Anterior cingulate cortex (tissue), 58 donors: ENCODE data around the gene FER.
A peak's percentile ranks its signal among the peaks of the same experiment; 100 is the strongest.
"Not testable (repeated sequence)": the region's sequence is repeated elsewhere in the genome, so short reads cannot be mapped to it uniquely, and the experiment has no call there.

Experiments
- DNase-seq, 58 donors: peaks; one replicate each; lab custom pipeline; 2025; lab: John Stamatoyannopoulos, UW

The FER gene

DNA sequence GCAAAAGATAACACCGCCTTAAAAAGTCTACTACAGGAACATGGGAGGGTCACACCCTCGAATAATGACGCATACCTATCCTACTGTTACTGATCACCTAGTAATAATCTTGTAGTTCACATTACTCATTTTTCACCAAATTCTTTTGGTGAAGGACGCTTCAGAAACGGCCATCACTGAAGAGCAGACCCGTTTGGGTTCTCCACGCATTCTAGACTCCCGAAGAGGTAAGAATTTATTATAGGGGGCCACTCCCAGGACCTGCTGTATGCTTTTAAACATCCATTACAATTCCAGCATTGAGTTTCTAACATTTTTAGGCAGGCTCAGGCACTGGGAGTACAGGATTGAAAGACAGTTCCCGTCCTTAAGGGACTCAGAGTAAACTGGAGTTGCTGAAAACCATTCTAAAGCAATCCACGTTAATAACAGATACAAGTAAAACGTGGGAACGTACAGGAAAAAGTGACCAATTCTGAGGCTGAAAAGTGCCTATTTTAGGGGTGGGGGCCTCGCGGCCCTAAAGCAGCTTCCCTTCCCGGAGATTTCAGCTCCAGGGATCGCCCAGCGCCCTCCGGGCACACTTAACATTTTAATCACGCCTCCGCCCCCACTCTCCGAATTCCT is at the start of gene FER:
Gene FER, plus strand, starts transcription at position 124 of the 627 bp plus-strand sequence. CDS start 50,286 bp downstream, outside the sequence.
- DNase-seq: no peak

GRCh38 chr5:108700388-108700787 is 47.3 kb upstream of the FER start:
- not testable (repeated sequence) for DNase-seq

DNA sequence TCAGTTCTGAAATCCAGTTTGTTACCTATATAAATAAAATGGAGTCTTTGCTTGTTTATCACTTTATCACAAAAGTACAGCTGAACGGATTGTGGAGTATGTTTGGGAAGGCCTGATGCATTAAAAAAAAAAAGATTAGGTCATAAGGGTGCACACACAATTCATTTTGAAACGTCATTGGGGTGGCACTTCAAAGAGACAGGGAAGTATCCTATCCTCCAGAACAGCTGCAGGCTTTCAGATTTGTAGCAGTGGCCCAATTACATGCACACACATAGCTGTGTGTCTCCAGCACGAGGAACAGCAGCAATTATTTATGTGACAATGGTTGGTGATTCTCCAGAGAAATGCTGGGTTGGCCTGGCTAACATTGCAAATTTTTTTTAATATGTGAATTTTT is 46.8 kb upstream of the FER start:
- peak in 2 of 58 donors; percentile 2 to 6 for DNase-seq

GRCh38 chr5:108702546-108702945 is 45.2 kb upstream of the FER start:
- DNase-seq: no peak

- peak in 5 of 58 donors; percentile 7 to 36 (median 8) for DNase-seq
Measured at GRCh38 chr5:108703313-108703712, 44.4 kb upstream of the FER start.

DNA sequence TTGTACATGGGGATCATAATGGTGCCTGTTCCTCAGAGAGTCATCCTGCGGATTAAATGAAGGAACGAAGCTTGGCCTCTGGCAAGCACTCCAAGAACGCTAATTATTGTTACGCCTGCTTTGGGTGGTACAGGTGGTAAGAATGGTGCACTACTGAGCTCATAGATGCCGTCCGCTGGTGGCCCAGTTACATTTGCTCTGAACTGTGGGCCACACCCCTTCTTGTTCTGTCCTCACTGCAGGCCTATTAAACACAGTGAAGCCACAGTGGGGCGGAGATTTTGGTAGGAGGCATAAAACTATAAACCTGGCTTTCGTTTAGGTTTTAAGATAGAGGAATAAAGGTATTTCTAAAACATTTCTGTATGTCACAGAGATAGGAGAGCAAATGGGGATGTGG is 40.6 kb upstream of the FER start:
- DNase-seq: no peak

DNA sequence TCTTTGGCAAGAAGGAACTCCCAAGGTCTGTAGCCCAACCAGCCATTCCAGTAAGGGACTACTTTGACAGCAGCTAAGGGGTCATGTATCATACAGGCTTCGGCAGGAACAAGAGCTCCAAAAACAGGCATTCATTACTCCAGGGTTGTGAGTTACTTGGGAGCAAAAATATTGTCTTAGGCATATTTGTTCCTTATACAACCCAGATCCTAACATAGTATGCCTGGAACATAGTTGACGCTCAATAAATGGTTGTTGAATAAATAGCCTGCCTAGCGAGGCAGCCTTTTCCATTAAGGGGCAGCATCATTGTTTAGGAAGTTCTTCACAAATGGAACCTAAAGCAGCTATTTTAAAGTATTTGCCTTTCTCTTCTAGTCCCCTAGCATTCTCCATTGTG is 35.8 kb upstream of the FER start:
- DNase-seq: no peak

DNA sequence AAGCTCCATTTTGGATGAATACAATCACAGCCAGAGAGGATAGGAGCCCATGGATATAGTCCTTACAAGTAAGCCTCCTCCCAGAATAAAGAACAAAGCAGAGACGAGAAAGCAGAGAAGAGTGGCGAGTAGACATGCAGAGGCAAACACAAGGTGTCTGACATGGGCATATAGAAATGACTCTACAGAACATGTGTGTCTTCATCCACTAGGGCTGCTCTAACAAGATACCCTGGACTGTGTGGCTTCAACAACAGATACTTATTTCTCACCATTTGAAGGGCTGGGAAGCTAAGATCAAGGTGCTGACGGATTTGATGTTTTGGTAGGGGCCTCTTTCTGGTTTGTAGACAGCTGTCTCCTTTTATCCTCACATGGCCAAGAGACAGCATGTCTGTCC is 32.3 kb upstream of the FER start:
- no peak for DNase-seq

GRCh38 chr5:108720391-108720790 is 27.3 kb upstream of the FER start:
- no peak for DNase-seq

- DNase-seq: peak in 27 of 58 donors; percentile 1 to 59 (median 16)
Measured at GRCh38 chr5:108726446-108727235, 21.1 kb upstream of the FER start.

DNA sequence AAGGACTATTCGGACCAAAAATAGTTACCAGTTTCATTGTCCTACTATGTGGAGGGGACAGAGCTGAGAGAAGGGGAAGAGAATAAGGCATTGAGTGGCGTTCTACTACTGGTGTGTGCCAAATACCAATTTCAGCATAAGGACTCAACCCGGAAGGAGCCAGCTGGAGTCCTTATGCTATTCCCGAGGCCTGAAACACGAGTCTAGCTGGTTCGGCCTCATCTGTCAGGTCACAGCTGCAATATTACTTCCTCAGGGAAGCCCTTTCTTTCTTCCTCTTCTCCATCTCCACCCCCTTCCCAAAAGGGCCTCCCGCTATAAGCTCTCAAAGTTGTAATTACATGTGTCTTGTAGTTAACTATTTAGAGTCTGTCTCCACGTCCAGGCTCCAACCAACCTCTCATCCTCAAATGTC is 20.5 kb upstream of the FER start:
- peak in 11 of 58 donors; percentile 2 to 49 (median 19) for DNase-seq

DNA sequence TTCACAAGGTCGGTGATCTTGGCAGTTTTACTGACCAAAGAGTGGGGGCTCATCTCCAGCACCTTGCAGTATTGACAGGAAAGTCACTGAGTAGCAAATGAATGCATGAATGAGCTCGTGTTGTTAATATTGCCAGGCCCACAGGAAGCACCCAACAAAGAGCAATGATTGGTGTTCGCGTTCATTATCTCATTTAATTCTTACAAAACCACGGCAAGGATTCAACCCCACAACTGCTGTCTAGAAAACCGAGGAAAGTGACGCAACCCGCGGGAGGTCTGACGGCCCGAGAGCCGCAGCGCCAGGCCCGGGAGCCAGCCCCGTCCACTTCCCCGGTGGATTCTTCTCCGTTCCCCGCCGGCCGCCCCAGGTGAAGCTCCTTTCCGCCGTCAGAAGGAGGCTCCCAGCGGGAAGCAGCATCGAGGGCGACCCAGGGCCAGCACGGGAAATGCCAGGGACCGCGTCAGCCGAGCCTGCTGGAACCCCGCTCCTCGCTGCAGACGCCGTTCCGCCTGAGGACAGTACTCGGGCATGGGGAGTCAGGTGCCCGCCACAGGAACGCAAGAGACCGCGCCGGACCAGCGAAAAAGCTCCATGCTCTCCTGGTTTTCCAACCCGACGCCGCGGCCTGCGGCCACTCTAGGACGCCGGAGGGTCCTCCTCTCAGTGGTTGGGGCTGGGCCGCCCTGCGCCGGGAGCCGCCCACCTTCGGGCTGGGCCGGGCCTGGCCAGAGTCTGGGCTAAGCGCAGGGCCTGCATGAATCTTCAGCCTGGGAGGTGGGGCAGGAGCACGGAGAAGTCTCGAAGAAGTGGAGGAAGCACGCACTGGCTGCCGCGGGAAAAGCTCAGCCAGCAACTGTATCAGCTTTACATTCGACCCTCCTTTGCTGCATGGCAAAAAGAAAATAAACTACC is 19.8 kb upstream of the FER start:
- peak in 57 of 58 donors; percentile 9 to 86 (median 71) for DNase-seq

- DNase-seq: peak in 2 of 58 donors; percentile 27 to 31
Measured at GRCh38 chr5:108728566-108729241, 19.0 kb upstream of the FER start.

DNA sequence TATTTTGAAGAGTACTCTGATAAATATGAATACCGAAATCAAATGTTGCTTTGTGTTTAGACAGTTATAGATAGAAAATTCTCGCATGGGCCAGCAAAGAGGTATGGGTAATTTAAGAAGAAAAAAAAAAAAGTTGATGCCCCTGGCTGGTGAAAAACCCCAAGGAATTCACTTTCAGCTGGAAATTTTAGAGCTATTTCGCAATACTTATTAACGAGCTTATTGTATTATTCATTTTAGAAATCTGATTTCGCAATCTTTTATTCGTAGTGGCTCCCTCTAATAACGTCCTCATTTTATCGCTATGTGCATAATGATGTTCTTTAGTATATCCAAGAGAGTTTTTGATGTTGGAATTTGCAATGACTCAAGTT is 18.5 kb upstream of the FER start:
- no peak for DNase-seq

DNA sequence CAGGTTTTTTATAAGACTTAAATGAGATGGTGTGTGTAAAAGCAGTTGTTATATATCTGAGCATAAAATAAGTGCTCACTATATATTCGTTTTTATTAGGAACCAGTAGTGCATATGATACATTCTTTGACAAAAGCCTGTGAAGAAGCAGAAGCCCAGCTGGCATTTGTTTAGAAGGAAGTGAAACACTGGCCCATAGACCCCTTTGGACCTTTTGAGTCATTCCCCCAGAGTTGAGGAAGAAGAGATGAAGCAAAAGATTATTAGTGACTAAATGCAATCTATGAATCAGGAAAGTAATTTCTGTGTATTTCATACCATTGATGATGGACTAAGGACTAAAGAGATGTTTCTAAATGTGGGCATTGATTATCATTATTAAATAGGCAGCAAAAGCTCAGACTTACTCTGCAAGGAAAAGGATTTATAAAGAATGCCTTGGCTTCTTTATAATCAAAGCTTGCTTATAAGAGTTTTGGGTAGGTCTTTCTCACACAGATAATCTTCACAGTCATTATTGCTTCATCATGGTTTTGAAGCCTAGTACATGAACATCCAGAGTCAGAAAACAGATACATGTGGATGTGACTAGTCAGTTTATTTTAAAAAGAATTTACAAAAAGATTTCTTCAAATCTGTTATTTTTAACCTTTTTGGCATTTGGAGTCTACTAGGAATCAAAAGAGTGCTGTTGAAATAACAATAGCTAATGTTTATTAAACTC is 16.9 kb upstream of the FER start:
- no peak for DNase-seq

GRCh38 chr5:108735790-108736189 is 11.9 kb upstream of the FER start:
- no peak for DNase-seq

DNA sequence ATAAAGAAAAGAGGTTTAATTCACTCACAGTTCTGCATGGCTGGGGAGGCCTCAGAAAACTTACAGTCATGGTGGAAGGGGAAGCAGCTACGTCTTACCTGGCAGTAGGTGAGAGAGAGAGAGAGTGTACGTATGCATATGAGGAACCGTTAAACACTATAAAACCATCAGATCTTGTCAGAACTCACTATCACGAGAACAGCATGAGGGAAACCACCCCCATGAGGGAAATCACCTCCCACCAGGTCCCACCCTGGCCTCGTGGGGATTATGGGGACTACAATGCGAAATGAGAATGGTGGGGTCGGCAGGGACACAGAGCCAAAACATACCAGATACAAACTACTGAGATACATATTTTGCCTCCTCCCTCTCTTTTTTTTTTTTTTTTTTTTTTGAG is 10.8 kb upstream of the FER start:
- no peak for DNase-seq

- DNase-seq: no peak
Measured at GRCh38 chr5:108739376-108739775, 8.3 kb upstream of the FER start.

GRCh38 chr5:108739906-108740305 is 7.8 kb upstream of the FER start:
- DNase-seq: no peak

GRCh38 chr5:108743319-108743718 is 4.4 kb upstream of the FER start:
- DNase-seq: no peak
